Astrocyte of the hippocampus (primary cell): ENCODE measurements around the gene L1CAM.

Experiments used
- DNase-seq: peaks from one replicate; pipeline ENCODE4 v3.0.0; 2011; ENCODE audit warnings: low read depth, low spot score

Gene L1CAM

DNA sequence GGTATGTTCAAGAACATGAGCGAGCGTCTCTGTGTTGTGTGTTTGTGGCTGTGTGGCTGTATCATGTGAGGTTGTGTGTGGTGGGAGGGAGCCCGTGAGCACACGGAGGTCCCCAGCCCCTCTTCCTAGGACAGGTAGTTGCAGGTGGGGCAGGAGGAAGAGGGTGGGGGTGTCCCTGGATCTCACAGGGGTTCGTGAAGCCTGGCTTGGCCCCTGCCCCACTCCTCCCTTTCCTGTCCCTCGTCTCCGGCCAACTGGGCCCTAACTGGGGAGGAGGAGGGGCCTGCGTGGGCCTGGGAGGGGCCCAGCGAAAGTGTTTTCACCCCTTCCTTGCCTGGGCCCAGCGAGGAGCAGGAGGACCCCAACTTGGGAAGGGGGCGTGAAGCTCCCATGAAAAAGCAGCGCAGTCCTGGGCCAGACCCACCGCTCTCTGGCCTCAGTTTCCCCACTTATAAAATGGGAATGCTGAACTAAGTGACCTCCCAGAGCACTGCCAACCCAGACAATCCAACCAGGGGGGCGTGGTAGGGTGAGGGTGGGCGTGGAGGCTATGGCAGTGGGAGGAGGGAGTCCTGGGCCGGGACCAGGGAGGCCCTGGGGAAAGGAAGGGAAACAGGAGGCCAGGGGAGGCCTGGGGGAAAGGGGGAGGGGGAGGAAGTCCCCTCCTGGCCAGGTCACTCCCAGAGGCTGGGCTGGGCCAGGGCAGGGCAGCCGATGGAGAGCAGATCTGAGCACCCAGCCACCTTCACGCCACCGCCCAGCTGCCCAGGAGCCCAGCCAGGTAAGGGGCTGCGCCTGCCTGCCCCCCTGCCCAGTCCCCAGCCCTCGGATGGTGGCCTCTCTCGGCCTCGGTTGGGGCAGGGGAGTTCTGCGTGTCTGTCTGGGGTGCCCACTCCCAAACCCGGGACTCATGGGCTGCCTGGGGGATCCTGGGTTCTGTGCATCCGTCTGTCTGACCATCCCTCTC lies 18.3 kb upstream of the L1CAM start, which contains the start of gene AVPR2:
Gene AVPR2, plus strand, starts transcription at position 683 of the 967 bp plus-strand sequence. CDS start 473 bp downstream, outside the sequence.
- DNase-seq, result no peak

DNA sequence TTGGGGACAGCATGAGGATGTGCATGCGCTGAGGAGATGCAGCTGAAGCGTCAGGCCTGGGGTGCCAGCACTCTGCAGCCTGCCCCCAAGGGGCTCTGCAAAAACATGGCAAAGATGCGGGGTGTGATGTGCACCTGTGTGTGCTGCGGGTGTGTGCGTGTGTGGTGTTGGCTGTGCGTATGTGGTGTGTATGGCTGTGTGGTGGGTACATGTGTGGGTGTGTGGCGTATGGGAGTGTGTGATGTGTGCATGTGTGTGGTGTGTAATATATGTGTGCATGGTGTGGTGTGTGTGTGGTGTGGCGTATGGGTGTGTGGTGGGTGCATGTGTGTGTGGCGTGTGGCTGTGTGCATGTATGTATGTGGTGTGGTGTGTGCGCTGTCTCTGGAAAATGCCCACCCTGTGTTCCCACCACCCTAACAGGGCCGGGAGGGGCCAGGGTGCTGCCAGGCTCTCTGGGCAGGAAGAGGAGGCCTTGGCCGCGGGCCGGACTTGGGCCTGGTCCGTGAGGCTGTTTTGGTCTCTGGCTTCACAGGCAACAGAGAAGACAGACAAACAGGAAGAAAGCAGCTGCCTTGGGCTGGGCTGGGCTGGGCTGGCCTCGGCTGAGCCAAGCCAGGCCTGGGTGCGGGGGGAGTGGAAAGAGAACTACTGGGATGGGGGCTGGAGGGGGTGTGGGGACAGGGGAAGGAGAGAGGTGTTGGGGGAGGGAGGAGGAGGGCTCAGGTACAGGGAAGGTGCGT lies 17.4 kb upstream of the L1CAM start:
- DNase-seq, result no peak

DNA sequence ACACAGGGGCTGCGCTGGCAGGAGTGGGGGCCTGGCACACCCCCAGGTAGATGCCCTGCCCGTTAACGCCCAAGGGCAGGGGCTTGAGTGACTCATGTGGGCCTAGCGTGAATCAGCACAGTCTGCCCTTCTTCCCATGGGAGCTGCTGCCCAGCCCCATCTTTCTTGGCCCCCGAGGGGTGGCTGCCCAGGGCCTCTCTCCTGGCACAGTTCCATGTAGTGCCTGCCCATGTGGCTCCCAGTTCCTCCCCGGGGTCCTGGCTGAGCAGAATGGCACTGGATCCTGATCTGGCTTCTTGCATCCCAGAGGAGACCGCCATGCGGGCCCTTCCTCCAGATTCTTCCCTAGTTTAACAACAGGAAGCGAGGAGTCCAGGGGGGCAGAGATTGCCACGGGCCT lies 16.4 kb upstream of the L1CAM start:
- no peak for DNase-seq

DNA sequence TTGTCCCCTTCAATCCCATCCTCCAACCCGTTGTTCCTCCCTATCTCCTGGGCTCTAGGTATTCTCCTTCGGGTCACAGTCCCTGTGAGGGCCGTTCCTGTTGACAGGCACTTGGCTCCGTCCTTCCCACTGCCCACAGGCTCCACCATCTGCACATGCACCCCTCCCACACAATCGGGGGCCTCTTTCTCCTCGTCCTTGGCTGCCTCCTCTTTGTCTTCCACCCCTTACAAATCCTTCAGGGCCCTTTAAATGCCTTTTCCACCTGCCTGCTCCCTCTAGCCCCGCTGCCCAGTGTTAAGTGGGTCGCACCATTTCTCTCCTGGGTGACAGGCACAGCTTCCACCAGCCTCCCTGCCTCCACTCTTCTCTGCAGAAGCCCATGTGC lies 15.8 kb upstream of the L1CAM start:
- no peak for DNase-seq

DNA sequence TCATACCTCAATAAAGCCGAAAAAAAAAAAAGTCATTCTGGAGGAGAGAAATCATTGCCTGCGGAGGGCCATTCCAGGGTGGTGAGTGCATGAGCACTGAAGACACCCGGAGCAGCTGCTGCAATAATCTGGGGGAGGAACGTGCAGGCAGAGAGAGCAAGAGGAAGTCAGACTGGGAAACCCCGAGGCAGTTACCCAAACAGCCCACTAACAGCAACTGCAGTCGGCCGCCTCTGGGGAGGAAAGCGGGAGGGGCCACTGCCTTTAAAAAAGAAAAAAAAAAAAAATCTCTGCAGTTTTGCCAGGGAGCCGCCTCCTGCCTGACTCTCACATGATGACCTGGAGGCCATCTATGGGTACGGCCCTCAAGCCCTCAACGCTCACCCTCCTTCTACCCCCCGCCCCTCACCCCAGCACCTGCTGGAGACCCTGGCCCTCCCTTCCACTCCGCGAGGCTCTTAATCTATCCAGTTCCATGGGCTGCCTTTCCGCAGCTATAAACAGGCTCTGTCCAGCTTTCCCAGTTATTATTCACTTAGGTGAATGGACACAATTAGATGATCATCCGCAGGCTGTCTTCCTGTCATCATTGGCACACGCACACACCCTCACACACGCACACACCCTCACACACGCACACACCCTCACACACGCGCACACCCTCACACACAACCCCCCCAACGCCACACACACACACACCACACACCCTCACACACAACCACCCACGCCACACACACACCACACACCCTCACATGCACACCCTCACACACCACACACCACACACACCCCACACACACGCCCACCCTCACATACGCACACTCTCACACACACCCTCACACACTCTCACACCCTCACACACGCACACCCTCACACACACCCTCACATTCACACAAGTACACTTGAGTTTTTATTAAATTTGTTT lies 15.1 kb upstream of the L1CAM start:
- peak; percentile 59 for DNase-seq

DNA sequence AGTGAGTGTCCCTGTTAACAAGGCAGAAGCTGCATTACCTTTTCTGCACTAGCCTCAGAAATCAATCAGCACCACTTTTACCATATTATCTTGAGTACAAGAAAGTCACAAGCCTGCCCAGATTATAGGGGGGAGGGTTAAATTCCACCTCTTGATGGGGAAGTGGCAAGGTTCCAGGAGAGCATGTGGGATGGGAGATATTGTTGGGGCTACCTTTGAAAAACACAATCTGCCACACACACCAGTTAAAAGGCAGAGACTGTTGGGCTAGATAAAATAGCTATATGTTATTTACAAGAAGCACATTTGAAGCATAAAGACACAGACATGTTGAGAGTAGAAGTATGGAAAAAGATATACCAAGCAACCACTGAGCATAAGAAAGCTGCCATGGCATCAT lies 11.9 kb upstream of the L1CAM start:
- DNase-seq, result no peak

DNA sequence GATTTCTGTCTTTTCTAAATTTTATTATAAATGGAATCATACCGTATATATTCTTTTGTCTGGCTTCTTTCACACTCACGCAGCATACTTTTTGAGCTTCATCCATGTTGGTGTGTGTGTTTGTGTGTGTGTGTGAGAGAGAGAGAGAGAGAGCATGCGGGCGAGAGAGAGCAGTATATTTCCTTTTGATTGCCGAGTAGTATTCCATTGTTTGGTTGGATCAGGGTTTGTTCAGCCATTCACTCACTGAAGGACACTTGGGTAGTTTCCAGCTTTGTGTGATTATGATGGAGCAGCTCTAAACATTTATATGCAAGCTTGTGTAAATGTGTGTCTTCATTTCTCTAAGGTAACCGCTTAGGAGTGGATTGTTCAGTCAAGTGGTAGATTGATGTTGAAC lies 3.1 kb upstream of the L1CAM start:
- no peak for DNase-seq

DNA sequence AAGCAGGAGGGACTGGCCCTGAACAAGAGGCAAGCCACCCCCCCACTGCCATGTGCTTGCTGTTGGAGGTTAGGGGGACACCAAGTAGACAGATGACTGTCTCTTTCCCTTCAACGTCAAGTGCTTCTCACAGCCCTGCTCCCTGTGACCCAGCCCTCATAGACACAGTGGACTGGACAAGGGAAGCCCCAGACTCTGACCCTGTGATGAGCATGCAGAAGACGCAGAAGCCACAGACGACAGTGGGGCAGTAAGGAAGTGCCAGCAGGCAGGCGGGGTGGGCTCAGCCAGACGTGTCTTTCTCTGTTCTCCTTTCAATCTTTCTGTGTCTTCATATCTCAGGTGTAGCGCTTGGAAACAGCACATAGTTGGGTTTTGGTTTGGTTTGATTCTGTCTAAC lies 2.4 kb upstream of the L1CAM start:
- DNase-seq, result no peak

DNA sequence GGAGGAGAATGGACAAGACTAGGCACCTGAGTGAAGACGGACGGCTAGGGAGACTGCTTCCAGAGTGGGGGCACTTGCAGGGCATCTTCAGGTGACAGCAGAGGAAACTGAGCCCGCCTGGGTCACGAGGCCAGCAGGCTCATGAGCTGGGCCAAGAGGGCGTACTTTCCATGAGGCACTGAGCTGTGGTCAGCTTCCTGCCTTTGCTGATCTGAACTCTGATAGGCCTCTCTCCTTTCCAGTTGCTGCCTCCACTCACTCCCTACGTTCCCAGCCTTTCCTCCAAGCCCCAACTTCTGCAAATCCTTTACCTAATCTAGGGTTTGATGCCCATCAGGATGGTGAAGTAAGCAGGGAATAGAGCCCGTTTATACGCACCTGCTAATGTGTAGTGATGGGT lies 1.4 kb upstream of the L1CAM start:
- DNase-seq, result no peak

DNA sequence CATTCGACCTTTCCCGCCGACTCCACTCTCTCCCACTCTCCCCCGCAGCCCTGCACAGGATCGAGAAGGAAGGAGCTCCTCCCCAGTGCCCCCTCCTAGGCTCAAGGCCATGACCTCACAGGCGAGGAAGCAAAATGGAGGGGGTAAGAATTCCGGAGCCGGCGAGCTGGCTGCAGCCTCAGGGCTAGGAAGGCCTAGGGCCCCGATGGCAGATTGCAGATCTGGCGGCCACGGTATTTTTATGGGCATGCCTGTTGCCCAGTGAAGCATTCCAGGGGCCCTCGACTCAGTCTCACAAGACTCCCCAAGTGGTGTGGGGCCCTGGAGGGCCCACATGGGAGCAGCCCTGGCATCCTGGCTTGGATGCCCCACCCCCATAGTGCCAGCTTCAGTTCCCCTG lies 942 bp upstream of the L1CAM start:
- DNase-seq, result no peak

DNA sequence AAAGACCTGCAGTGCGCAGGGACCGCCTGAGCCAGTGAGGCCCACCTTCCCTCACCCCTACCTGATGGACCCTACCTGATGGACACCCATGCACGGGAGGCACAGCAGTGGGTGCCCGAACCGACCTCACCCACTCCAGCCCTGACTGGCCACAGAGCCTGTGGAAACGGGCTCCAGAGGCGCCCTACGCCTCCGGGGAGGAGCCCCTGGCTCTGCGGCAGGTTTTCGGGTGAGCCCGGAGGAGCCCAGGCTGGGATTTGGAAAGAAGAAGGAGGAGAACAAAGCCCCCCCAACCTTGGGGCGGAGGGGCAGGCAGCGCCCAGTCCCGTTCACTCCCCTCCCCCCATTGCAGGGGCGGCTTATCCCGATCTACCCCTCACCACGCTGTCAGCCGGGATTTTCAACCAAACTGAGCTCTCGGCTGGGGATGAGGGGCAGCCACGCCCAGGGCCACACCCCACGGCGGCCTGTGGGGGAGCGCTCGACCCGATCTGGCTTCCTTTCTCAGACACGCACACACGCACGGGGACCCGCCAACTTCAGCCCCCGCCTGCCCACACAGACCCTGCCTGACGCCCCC lies 675 bp downstream of the L1CAM start:
- DNase-seq, result no peak

DNA sequence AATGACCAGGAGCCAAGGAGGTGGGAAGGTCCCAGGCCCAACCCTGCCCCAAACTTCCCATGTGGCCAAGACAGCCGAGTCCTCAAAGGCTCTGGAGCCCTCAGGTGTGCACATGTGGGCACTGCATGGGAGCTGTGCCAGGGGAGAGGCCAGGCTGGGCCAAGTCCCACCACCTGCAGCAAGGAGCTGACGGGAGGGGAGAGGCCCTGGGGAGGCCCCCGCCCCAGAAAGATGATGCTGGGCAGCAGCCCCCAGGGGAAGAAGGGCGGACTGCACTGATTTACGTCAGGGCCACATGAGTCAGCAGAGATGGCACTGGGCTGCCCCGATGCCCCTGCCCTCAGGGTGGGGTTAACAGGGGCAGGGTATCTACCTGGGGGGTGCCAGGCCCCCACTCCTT lies 1.4 kb downstream of the L1CAM start:
- DNase-seq, result no peak

DNA sequence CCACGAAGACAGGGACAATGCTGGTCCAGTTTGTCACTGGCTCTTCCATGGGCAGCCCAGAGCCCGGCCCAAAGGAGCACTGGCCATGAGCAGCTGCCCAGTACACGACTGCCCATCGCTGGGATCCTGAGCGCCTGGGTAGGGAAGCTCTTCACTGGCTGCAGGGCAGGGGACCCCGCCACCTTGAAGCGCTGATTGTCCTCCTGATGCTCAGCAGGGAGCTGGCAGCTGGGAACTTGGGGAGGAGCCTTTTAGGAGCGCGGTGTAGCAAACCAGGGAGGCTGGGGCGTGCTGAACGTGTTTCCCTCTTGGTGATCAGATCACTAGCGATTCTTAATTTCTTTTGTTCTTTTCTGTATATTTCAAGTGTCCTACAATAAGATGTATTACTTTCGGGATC lies 1.8 kb downstream of the L1CAM start:
- no peak for DNase-seq

DNA sequence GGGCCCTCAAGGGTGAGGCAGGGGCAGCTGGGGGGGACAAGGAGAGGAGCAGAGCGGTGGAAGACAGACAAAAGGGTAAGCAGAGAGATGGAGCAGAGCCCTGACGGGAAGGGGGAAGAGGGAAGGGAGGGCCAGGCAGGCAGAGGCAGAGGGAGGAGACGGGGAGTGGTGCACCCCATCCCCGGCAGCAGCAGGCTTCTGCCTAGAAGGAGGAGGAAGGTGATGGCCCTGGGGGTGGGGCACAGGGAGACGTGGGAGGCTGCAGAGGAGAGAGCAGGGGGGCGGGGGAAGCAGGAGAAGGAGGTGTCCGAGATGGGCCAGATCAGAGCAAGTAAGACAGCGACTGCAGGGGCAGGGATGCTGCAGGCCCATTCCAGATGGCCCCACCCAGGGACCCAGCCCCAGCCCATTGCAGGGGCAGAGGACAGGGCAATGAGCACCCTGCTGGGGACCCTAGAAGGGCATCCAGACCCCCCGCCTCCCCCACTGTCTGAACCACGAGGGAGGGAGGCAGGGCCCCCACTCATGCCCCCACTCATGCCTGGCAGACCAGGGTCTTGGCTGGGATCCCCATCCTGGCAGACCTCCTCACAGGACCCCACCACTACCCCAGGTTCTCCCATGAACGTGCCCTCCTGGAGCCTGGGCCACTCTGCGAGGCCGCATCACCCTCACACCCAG lies 2.7 kb downstream of the L1CAM start:
- DNase-seq, result no peak

DNA sequence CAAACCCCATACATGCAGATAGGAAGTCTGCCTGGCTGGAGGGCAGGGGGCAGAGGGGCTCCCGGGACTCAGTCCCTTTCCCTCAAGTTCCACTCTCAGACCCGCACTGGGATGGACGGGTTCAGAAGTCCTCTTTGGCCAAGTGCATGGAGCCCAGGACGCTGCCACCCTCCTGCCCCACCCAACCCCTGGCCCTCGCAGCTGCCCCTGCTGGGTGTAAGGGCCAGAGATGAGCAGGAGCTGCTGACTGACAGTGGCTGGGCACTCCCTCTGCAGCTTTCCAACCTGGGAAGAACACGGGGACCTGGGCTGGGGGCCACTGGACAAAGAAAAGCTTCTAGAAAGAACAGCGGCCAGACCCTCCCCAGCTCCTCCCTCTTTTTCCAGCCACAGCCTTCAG lies 3.4 kb downstream of the L1CAM start:
- DNase-seq, result no peak

DNA sequence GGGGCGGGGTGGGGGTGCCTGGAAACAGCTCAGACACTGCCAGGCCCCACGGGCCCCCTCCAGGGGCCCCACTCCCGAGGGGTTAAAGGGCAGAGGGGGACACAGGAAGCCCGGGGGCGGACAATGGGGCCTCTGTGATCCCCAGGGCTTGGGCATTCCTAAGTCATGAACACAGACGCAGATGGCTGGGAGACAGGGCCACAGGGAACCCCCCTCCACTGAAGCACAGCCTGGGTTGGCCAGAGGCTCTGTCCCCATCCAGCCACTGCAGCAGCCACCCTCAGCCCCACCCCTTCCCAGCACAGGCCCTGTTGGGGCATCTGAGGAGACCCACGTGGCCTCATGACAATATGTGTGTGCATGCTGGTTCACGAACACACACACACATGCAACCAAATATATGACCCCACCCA lies 3.9 kb downstream of the L1CAM start:
- no peak for DNase-seq

DNA sequence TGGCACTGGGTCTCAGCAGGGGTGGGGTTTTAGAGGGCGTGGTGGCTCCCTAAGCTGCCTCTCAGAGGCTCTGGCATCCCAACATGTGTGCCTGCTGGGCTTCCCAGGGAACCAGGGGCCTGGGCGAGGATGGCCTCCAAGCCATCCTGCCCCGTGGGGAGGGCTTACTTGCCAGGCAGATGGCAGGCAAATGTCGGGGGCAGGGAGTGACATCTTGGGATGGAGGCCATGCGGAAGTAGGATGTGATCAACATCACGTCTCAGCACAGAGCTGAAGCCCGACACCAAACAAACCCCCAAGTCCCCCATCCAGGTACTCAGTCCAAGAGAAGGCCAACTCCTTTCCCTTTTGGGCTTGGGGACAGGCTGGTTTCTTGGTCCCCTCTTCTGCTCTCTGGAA lies 4.7 kb downstream of the L1CAM start:
- no peak for DNase-seq

DNA sequence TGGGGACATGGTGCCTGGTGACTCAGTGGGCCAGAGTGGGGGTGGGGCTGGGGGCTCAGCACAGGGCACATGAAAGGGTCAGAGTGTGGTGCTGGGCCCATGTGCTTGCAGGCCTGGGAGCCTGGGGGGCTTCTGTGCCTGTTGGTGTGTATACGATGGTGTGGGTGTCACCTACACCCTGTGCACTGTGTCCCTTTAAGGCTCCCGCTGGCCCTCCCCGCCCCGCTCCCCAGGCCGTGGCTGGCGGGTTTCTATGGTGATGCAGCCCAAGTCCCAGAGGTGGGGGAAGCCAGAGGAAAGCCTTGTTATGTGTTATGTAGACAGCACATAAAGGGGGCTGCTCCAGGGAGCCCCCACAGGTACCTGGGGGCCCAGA lies 5.5 kb downstream of the L1CAM start:
- no peak for DNase-seq

DNA sequence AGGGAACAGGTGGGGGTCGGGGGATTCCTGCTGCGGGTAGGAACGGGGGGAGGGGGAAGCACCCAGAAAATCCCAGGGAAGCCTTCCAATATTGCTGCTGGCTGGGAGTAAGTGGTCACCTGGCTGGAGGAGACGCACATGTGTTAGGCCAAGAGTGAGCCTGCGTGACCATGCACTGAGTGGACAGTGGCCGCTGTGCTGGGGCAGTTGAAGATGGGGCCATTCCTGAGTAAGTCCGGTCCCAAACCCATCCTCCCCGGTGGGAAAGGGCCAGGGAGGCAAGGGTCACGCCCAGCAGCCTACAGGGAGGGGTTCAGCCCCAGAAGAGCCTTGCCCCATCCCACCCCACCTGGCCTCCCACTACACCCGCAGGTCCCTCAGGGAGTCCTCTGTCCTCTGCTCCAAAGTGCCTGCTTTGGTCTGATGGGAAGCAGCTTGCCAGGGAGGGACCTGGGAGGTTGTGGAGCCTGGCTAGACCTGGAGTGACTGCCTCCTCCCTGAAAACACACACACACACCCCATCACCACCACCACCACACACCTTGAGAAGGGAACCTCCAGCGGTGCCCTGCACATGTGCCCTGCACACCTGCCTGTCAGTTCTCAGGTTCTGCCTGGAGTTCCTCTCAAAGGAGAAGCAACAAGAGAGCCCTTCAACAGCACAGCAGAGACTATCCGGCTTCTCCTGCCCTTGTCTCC lies 6.1 kb downstream of the L1CAM start:
- no peak for DNase-seq

DNA sequence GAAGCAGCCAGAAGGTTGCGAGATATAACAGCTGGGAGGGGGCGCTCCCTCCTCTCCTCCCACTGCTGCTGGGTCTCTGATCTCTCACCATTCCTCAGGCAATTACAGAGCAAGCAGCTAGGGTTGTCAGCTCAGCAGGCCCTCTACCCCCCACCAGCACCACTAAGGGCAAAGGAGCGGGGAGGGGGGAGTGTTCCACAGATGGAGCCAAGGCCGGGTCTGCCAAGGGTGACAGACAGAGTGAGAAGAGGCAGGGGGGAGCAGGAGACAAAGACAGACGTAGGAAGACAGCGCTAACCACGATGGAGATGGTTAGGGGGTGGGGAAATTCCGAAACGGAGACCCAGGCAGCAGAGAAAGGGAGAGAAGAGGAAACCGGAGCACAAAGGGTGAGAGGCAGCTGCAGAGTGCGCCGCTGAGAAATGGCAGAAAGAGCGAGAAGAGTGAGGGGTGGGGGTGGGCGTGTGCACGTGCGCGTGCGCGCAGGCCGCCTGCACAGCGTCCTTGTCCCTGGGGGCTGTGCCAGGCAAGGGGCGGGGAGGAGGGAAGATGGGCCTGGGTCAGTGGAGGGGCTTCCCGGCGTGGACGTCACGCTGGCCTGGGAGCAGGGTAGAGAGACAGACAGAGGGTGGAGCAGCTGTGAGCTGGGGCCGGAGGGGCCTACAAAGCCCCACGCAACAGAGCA lies 6.9 kb downstream of the L1CAM start:
- DNase-seq, result no peak
